ENCODE measurements around the gene NOXA1. TPM values are rescaled to one million over a fixed set of nuclear protein-coding genes. Genes with fewer than 3 reads are reported as not detected.

Gene NOXA1
- total RNA-seq, 4 donors from 2014 or later: 19.7 to 53.9 (median 40.8) TPM

- H3K4me3 ChIP-seq: peak overlapping the region; percentile 16 to 65 (median 42)
- in situ Hi-C loops (cut with MboI; ENCODE audit: low pct_ligation_motif_present in 1 of 4, low pct_unique_long_range_greater_than_20kb in 1 of 4, low sequenced_read_pairs in 3 of 4) (no loop called here), intact Hi-C loops (cut with DNase I; ENCODE audit: low total_unique reads) (no loop called here)
- DNase-seq: peak; percentile 78
- 4% methylated on average over 5 of the region's 24 CpGs; no CpG with 5 or more reads in 1 of the 2 donors for WGBS, 2 donors (ENCODE audit: low coverage in 1 of 2)
- no peaks in the 10 kb centered on the region for H3K9me3 ChIP-seq
- H3K4me1 ChIP-seq: peaks cover 19 to 34% (median 29%) of the 10 kb centered on the region in 4 donors
- no peaks in the 10 kb centered on the region for H3K27me3 ChIP-seq
- no peaks in the 10 kb centered on the region for H3K36me3 ChIP-seq
- H3K27ac ChIP-seq: peak overlapping the region; percentile 79 to 90 (median 87)
- TF ChIP-seq CTCF (IDR thresholded peaks at IDR 0.05): peak in 1 of 5 experiments; percentile 5
- no peak for TF ChIP-seq POLR2AphosphoS5 (IDR thresholded peaks at IDR 0.05)
Observed at GRCh38 chr9:137454145-137454596, 31.0 kb downstream of the NOXA1 start.

DNA sequence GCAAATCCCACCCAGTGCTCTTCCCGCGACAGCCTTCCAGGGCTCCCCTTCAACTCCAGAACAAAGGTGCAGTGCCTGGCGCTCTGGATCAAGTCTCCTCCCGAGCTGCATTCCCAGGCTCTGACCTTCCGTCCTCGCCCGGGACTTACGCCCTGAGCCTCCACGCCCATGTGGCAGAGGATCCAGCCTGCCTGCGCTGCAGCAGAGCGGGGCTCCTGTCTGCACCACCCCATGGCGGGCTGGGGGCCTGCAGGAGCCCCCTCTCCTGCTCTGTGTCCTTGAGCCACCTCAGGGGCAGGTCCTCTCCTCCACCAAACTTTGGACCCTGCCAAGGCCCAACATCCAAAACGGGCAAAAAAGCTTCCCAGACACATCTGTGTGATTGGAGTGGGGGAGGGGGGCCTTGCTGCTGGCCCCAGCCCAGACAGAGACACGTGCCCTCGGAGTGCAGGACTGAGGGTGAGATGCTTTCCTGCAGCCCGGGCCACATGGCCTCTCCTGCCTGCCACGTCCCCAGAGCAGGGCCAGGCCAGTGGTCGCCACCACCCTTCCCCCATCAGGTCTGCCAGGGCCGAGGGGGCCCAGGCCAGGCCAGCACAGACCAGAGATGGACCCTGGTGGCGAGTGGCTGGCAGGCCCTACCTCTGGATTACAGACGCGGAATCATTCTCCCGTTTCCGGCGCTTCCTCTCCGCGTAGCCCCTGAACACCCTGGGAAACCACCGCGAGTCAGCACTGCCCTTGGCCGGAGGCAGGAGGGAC, 31.6 kb downstream of the NOXA1 start:
- peaks cover 24 to 38% (median 34%) of the 10 kb centered on the region in 4 donors for H3K4me1 ChIP-seq
- H3K27ac ChIP-seq: peak overlapping the region; percentile 79 to 90 (median 87)
- 32% methylated on average over 12 of the region's 30 CpGs; no CpG with 5 or more reads in 1 of the 2 donors for WGBS, 2 donors (ENCODE audit: low coverage in 1 of 2)
- peak overlapping the region; percentile 16 to 65 (median 42) for H3K4me3 ChIP-seq
- peak; percentile 73 for DNase-seq
- peak; percentile 87 for TF ChIP-seq POLR2A (IDR thresholded peaks at IDR 0.05)
- no peak for TF ChIP-seq EP300 (IDR thresholded peaks at IDR 0.05; ENCODE audit: low read depth)
- peak in 1 of 5 experiments; percentile 5 for TF ChIP-seq CTCF (IDR thresholded peaks at IDR 0.05)
- TF ChIP-seq POLR2AphosphoS5 (IDR thresholded peaks at IDR 0.05): peak in 2 of 3 donors; percentile 71 to 79
- H3K27me3 ChIP-seq: no peaks in the 10 kb centered on the region
- H3K9me3 ChIP-seq: no peaks in the 10 kb centered on the region
- H3K36me3 ChIP-seq: no peaks in the 10 kb centered on the region
- intact Hi-C loops (cut with DNase I; ENCODE audit: low total_unique reads) (no loop called here), in situ Hi-C loops (cut with MboI; ENCODE audit: low pct_ligation_motif_present in 1 of 4, low pct_unique_long_range_greater_than_20kb in 1 of 4, low sequenced_read_pairs in 3 of 4) (no loop called here)

DNA sequence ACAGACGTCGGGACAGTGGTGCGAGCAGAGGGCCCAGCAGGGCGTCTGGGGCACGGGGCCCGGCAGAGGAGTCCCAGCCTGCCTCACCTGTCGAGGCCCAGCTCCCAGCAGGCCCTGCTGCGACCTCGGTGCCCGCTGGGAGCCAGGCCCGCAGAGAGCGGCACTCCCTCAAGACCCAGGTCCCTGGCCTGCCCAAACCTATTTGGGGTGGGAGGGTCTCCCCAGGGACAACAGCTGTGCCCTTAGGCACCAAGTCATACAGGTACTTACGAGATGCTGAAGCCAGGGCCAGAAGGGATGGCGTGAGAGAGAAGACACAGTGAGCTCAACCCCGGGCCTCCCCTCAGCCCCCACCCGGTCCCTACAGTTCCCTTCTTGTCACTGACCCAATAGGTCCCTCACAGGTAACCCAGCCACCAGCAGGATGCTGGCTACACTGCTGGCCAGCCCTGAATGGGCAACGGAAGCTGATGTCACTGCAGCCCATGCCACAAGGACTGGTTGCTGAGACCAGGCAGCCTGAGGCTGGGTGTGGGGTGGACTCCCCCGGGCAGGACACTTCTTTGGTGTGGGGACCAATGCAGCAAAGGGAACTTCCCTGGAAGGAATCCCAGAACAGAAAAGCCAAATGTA, 32.3 kb downstream of the NOXA1 start:
- Histone ChIP-seq H3K4me3 (no peak overlapping the region), H3K36me3 (no peaks in the 10 kb centered on the region), H3K27me3 (no peaks in the 10 kb centered on the region), H3K4me1 (peaks cover 25 to 40% (median 37%) of the 10 kb centered on the region in 4 donors), H3K27ac (peak overlapping the region in 3 of 4 donors; percentile 79 to 89 (median 85)), H3K9me3 (no peaks in the 10 kb centered on the region)
- 98% methylated on average over 11 of the region's 18 CpGs; no CpG with 5 or more reads in 1 of the 2 donors for WGBS, 2 donors (ENCODE audit: low coverage in 1 of 2)
- intact Hi-C loops (cut with DNase I; ENCODE audit: low total_unique reads): no loop called here
- no peak for DNase-seq
- TF ChIP-seq EP300 (IDR thresholded peaks at IDR 0.05; ENCODE audit: low read depth) (no peak), POLR2A (IDR thresholded peaks at IDR 0.05) (no peak), CTCF (IDR thresholded peaks at IDR 0.05) (no peak), POLR2AphosphoS5 (IDR thresholded peaks at IDR 0.05) (no peak)
- in situ Hi-C loops (cut with MboI; ENCODE audit: low pct_ligation_motif_present in 1 of 4, low pct_unique_long_range_greater_than_20kb in 1 of 4, low sequenced_read_pairs in 3 of 4): no loop called here

GRCh38 chr9:137456061-137456863, 33.1 kb downstream of the NOXA1 start:
- Histone ChIP-seq H3K4me1 (peaks cover 25 to 40% (median 37%) of the 10 kb centered on the region in 4 donors), H3K36me3 (no peaks in the 10 kb centered on the region), H3K27me3 (no peaks in the 10 kb centered on the region), H3K4me3 (no peak overlapping the region), H3K27ac (no peak overlapping the region), H3K9me3 (no peaks in the 10 kb centered on the region)
- intact Hi-C loops (cut with DNase I; ENCODE audit: low total_unique reads): no loop called here
- DNase-seq: no peak
- in situ Hi-C loops (cut with MboI; ENCODE audit: low pct_ligation_motif_present in 1 of 4, low pct_unique_long_range_greater_than_20kb in 1 of 4, low sequenced_read_pairs in 3 of 4): no loop called here
- WGBS, 2 donors (ENCODE audit: low coverage in 1 of 2): 87 to 100% methylated on average over 3 to 12 of the region's 12 CpGs
- TF ChIP-seq EP300 (IDR thresholded peaks at IDR 0.05; ENCODE audit: low read depth) (no peak), POLR2A (IDR thresholded peaks at IDR 0.05) (no peak), POLR2AphosphoS5 (IDR thresholded peaks at IDR 0.05) (no peak)

Measured in transverse colon (tissue), 4 donors.